Measurements from ENCODE around the gene TTBK2.

Gene TTBK2

GRCh38 chr15:42932833-42933515, 12.4 kb upstream of the TTBK2 start:
- no peak for TF ChIP-seq EGR1 (IDR thresholded peaks at IDR 0.05)
- no peak for TF ChIP-seq MAX (IDR thresholded peaks at IDR 0.05)
- TF ChIP-seq YY1 (IDR thresholded peaks at IDR 0.05; ENCODE audit: low read depth) = no peak
- no peak for TF ChIP-seq TEAD4 (IDR thresholded peaks at IDR 0.05)
- no peak for TF ChIP-seq TCF12 (IDR thresholded peaks at IDR 0.05; ENCODE audit: low read depth)
- no peak for TF ChIP-seq USF1 (IDR thresholded peaks at IDR 0.05)
- no peak for TF ChIP-seq EP300 (IDR thresholded peaks at IDR 0.05; ENCODE audit: borderline replicate concordance)
- TF ChIP-seq RAD21 (IDR thresholded peaks at IDR 0.05; ENCODE audit: low read depth) = no peak
- TF ChIP-seq REST (IDR thresholded peaks at IDR 0.05; ENCODE audit: low read depth) = no peak
- no peak for TF ChIP-seq ZBTB7A (IDR thresholded peaks at IDR 0.05; ENCODE audit: low read depth)
- no peak for TF ChIP-seq NFIC (IDR thresholded peaks at IDR 0.05)
- TF ChIP-seq CEBPB (IDR thresholded peaks at IDR 0.05) = no peak
- no peak for TF ChIP-seq CREB1 (IDR thresholded peaks at IDR 0.05; ENCODE audit: low read depth)
- no peak for TF ChIP-seq FOXM1 (IDR thresholded peaks at IDR 0.05; ENCODE audit: borderline replicate concordance, low read depth)

- TF ChIP-seq YY1 (IDR thresholded peaks at IDR 0.05; ENCODE audit: low read depth) = no peak
- TF ChIP-seq USF1 (IDR thresholded peaks at IDR 0.05) = no peak
- TF ChIP-seq CREB1 (IDR thresholded peaks at IDR 0.05; ENCODE audit: low read depth) = no peak
- TF ChIP-seq EP300 (IDR thresholded peaks at IDR 0.05; ENCODE audit: borderline replicate concordance) = no peak
- no peak for TF ChIP-seq NFIC (IDR thresholded peaks at IDR 0.05)
- no peak for TF ChIP-seq MAX (IDR thresholded peaks at IDR 0.05)
- TF ChIP-seq RAD21 (IDR thresholded peaks at IDR 0.05; ENCODE audit: low read depth) = no peak
Observed at GRCh38 chr15:42931702-42932486, 11.3 kb upstream of the TTBK2 start.

GRCh38 chr15:42929306-42929848, 8.8 kb upstream of the TTBK2 start:
- TF ChIP-seq CEBPB (IDR thresholded peaks at IDR 0.05) (no peak), TCF12 (IDR thresholded peaks at IDR 0.05; ENCODE audit: low read depth) (no peak), EGR1 (IDR thresholded peaks at IDR 0.05) (no peak), USF1 (IDR thresholded peaks at IDR 0.05) (no peak), RAD21 (IDR thresholded peaks at IDR 0.05; ENCODE audit: low read depth) (no peak), NFIC (IDR thresholded peaks at IDR 0.05) (no peak), TAF1 (IDR thresholded peaks at IDR 0.05; ENCODE audit: low read depth) (no peak), REST (IDR thresholded peaks at IDR 0.05; ENCODE audit: low read depth) (no peak), ZBTB7A (IDR thresholded peaks at IDR 0.05; ENCODE audit: low read depth) (no peak), TEAD4 (IDR thresholded peaks at IDR 0.05) (no peak)

- TF ChIP-seq EGR1 (IDR thresholded peaks at IDR 0.05) = no peak
- no peak for TF ChIP-seq TEAD4 (IDR thresholded peaks at IDR 0.05)
- no peak for TF ChIP-seq CEBPB (IDR thresholded peaks at IDR 0.05)
- no peak for TF ChIP-seq RAD21 (IDR thresholded peaks at IDR 0.05; ENCODE audit: low read depth)
- no peak for TF ChIP-seq EP300 (IDR thresholded peaks at IDR 0.05; ENCODE audit: borderline replicate concordance)
- TF ChIP-seq REST (IDR thresholded peaks at IDR 0.05; ENCODE audit: low read depth) = no peak
- no peak for TF ChIP-seq MAX (IDR thresholded peaks at IDR 0.05)
- no peak for TF ChIP-seq TAF1 (IDR thresholded peaks at IDR 0.05; ENCODE audit: low read depth)
- no peak for TF ChIP-seq NFIC (IDR thresholded peaks at IDR 0.05)
- no peak for TF ChIP-seq ZBTB7A (IDR thresholded peaks at IDR 0.05; ENCODE audit: low read depth)
Observed at GRCh38 chr15:42921342-42921731, 759 bp upstream of the TTBK2 start.

All from Ishikawa (cell line).